ENCODE measurements around the gene SUSD1. TPM values are rescaled to one million over a fixed set of nuclear protein-coding genes. Genes with fewer than 3 reads are reported as not detected.
"Not testable (repeated sequence)": the region's sequence is repeated elsewhere in the genome, so short reads cannot be mapped to it uniquely, and the experiment has no call there.

The SUSD1 gene
- polyA plus RNA-seq, 3 donors, result 32.6 to 41.6 (median 34.5) TPM

GRCh38 chr9:112142420-112142819 is 32.7 kb downstream of the SUSD1 start:
- DNase-seq (ENCODE audit: extremely low read depth in 1 of 11, low read depth in 9 of 11, low spot score in 4 of 11), result no peak

DNA sequence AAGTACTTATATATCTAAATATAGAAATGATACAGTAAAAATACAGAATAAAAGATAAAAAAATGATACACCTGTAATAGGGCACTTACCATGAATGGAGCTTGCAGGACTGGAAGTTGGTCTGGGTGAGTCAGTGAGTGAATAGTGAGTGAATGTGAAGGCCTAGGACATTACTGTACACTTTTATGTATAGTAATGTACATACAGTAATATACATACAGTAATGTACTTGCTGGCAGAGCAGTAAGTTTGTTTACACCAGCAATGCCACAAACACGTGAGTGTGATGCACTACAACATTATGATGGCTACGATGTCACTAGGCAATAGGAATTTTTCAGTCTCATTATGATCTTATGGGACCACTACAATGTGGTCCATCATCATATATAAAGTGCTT is 34.2 kb downstream of the SUSD1 start:
- DNase-seq (ENCODE audit: extremely low read depth in 1 of 11, low read depth in 9 of 11, low spot score in 4 of 11), result no peak

DNA sequence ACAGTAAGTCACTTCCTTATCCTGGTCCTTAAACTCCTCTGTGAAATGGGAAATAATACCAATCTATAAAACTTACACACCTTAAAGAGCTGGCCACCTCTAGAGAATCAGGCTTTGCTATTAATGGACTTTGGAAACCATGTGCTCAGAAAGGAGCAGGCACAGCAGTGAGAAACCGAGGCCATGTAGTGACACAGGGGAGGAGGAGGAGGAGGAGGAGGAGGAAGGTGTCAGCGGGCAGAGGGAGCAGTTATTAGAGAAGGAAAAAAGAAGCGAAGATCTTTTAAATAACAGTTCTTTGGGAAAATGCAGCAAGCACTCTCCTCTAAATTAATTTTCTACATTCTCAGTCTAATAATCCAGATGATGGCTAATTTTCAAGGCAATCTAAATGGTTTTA is 38.0 kb downstream of the SUSD1 start:
- DNase-seq (ENCODE audit: extremely low read depth in 1 of 11, low read depth in 9 of 11, low spot score in 4 of 11), result no peak

GRCh38 chr9:112135706-112136105 is 39.4 kb downstream of the SUSD1 start:
- DNase-seq (ENCODE audit: extremely low read depth in 1 of 11, low read depth in 9 of 11, low spot score in 4 of 11), result no peak

DNA sequence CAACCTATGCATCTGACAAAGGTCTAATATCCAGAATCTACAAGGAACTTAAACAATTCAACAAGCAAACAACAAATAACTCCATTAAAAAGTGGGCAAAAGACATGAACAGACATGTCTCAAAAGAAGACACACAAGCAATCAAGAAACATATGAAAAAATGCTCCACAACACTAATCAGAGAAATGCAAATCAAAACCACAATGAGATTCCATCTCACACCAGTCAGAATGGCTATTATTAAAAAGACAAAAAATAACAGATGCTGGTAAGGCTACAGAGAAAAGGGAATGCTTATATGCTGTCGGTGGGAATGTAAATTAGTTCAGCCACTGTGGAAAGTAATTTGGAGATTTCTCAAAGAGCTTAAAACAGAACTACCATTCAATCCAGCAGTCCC is 41.3 kb downstream of the SUSD1 start:
- not testable (repeated sequence) for DNase-seq (ENCODE audit: extremely low read depth in 1 of 11, low read depth in 9 of 11, low spot score in 4 of 11)

- DNase-seq (ENCODE audit: extremely low read depth in 1 of 11, low read depth in 9 of 11, low spot score in 4 of 11), result no peak
Measured at GRCh38 chr9:112132356-112132755, 42.7 kb downstream of the SUSD1 start.

DNA sequence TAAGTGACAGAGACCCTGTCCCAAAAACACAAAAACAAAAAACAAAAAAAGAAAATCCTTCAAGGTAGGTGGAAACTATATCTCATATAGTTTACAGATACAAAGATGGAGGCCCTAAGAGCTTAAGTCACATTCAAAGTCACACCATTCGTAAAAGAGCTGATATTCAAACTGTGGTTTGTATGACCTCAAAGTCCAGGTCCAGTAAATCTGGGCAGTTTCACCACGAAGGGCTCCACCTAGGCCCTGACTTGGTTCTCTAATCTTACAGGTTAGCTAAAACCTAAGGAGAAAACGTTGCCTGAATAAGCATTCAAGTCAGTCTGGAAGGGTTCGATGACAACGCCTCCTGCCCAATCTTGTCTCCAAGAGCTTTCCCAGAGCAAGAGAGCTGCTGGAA is 44.1 kb downstream of the SUSD1 start:
- DNase-seq (ENCODE audit: extremely low read depth in 1 of 11, low read depth in 9 of 11, low spot score in 4 of 11), result no peak

- no peak for DNase-seq (ENCODE audit: extremely low read depth in 1 of 11, low read depth in 9 of 11, low spot score in 4 of 11)
Measured at GRCh38 chr9:112130347-112130746, 44.8 kb downstream of the SUSD1 start.

GRCh38 chr9:112129246-112129645 is 45.9 kb downstream of the SUSD1 start:
- no peak for DNase-seq (ENCODE audit: extremely low read depth in 1 of 11, low read depth in 9 of 11, low spot score in 4 of 11)

GRCh38 chr9:112128399-112128798 is 46.7 kb downstream of the SUSD1 start:
- DNase-seq (ENCODE audit: extremely low read depth in 1 of 11, low read depth in 9 of 11, low spot score in 4 of 11), result not testable (repeated sequence)

GRCh38 chr9:112127281-112127680 is 47.8 kb downstream of the SUSD1 start:
- DNase-seq (ENCODE audit: extremely low read depth in 1 of 11, low read depth in 9 of 11, low spot score in 4 of 11), result no peak

GRCh38 chr9:112125951-112126388 is 49.1 kb downstream of the SUSD1 start:
- DNase-seq (ENCODE audit: extremely low read depth in 1 of 11, low read depth in 9 of 11, low spot score in 4 of 11), result peak in 6 of 11 donors; percentile 47 to 80 (median 70)

GRCh38 chr9:112124156-112124555 is 50.9 kb downstream of the SUSD1 start:
- DNase-seq (ENCODE audit: extremely low read depth in 1 of 11, low read depth in 9 of 11, low spot score in 4 of 11), result no peak

- DNase-seq (ENCODE audit: extremely low read depth in 1 of 11, low read depth in 9 of 11, low spot score in 4 of 11), result no peak
Measured at GRCh38 chr9:112121633-112122032, 53.5 kb downstream of the SUSD1 start.

- DNase-seq (ENCODE audit: extremely low read depth in 1 of 11, low read depth in 9 of 11, low spot score in 4 of 11), result peak in 1 of 11 donors; percentile 17
Measured at GRCh38 chr9:112120439-112120925, 54.6 kb downstream of the SUSD1 start.

- no peak for DNase-seq (ENCODE audit: extremely low read depth in 1 of 11, low read depth in 9 of 11, low spot score in 4 of 11)
Measured at GRCh38 chr9:112120030-112120341, 55.1 kb downstream of the SUSD1 start.

GRCh38 chr9:112119225-112120029 is 55.7 kb downstream of the SUSD1 start:
- peak in 7 of 11 donors; percentile 37 to 76 (median 63) for DNase-seq (ENCODE audit: extremely low read depth in 1 of 11, low read depth in 9 of 11, low spot score in 4 of 11)

- DNase-seq (ENCODE audit: extremely low read depth in 1 of 11, low read depth in 9 of 11, low spot score in 4 of 11), result peak in 3 of 11 donors; percentile 37 to 51 (median 47)
Measured at GRCh38 chr9:112118009-112118408, 57.1 kb downstream of the SUSD1 start.

DNA sequence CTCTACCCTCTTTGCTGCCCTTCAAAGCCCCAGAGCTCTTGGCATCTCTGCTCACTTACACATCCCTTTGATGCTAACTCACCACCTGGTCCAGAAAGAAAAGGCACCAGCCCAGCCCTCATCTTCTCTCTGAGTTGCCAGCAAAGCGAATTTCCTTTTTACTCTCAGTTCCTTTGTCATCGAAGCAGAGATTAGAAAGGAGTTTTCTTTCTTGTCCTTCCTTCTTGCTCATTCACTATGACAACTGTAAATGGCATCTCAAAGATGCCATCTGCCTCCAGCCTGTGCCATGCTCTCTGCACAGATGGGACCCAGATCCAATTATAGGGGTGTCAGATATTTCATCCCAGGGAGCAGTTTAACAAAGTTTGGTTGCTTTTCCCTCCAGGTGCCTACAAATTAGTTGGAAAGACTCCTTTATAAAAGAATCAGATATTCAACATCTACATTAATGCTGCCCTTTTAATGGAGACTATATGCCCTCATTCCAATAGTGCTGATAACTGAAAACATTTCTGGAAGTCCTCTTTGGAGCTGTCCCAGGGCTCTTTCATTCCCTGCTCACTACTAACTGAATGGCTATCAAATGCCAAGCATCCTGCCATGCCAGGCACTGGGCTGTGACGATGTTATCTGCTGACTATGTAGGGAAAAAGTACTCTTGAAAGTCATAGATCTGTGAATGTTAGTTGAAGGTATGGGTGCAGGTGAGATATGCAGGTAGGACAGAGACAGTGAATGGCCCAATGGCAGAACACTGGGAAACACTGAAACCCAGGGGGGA is 58.9 kb downstream of the SUSD1 start:
- DNase-seq (ENCODE audit: extremely low read depth in 1 of 11, low read depth in 9 of 11, low spot score in 4 of 11), result no peak

DNA sequence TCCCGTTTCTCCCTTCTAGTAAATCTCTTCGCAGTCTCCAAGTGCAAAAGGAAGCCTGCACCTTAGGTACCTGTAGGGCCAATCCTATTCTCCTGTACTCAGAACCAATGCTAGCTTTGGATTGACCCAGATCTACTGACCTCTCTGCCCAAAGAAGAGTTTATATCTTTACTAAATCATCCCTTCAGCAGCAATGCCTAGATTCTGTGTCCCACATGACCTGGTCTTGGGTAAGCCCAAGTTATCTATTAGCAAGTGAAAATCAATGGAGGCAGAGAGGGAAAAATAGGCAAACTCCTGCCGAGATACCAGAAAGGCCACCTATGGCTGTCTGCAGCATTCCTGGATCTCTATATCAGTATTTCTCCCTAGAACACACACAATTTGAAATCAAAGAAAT is 60.0 kb downstream of the SUSD1 start:
- DNase-seq (ENCODE audit: extremely low read depth in 1 of 11, low read depth in 9 of 11, low spot score in 4 of 11), result no peak

All from renal cortex interstitium (tissue), 11 donors.